ENCODE measurements around the gene SFRP5.

The SFRP5 gene

DNA sequence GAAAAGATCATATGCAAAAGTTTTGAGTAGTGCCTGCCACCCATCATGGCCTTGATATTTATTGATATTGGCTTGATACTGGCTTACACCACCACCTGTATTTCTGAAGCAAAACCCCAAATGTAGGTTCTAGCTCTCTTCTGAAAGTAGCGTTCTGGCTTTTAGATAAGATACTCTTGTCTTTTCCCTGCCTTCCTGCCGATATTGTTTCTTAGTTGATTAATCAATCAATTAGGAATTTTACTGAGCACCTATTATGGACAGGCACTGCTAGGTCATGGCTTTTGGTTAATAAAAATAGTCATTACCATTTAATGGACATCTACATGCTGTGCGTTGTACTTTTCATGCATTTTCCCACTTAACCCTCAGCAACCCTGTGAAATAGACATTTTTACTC is 7.9 kb downstream of the SFRP5 start:
- DNase-seq, result no peak

- DNase-seq, result no peak
Observed at GRCh38 chr10:97763411-97763810, 8.4 kb downstream of the SFRP5 start.

GRCh38 chr10:97762816-97763215 is 9.0 kb downstream of the SFRP5 start:
- DNase-seq, result no peak

DNA sequence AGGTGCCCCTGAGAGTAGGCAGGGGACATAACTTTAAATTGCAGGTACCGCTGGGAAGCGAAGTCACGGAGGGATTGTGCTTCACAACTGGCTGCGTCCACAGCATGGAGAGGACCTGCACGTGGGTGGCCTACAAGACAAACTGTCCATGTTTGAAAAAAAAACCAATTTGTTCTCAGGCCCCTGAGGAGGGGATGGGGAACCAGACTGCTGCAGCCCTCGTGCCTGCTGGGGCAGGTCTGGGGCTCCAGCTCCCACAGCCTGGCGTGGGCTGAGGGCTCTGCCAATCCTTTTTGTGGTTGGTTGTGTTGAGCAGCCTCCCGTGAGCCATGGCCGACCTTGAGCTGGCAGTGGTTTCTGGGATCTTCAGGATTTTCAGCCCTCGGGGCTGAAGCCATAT is 9.7 kb downstream of the SFRP5 start:
- no peak for DNase-seq

- DNase-seq, result no peak
Observed at GRCh38 chr10:97761331-97761865, 10.4 kb downstream of the SFRP5 start.

DNA sequence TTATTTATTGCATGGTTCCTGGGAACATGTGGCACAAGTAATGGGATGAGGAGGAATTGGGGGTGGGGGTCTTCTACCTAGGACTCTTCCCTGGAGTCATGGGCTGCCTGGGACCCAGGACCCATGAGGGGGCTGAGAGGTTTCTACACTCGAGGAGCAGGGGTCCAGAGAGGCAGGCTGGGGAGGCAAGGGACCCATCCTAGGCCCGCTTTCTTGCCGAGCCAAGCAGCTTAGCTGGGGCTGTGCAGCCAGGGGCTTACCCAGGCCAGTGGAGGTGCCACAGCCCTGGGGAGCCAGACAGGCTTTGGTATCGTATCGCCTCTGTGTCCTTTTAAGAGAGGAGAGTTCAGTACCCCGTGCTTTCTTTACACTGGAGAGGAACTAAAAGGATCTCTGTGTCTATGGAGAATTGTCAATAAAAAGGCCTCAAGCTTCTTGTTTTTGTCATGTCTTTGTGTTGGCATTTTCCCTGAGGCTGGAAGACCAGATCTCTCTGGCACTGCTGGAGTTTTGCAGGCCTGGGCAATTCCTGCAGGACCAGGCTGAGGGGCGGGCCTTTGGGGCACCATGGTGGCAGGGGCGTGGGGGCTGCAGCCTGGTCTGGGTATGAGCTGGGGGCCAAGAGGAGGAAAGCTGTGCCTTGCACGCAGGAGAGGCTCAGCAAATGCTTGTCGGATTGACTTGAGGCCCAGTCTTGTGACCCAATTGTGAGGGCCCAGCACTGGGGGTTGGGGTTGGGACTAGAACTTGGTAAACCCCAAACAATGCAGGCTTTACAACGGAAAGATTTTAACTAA is 11.1 kb downstream of the SFRP5 start:
- DNase-seq, result no peak

DNA sequence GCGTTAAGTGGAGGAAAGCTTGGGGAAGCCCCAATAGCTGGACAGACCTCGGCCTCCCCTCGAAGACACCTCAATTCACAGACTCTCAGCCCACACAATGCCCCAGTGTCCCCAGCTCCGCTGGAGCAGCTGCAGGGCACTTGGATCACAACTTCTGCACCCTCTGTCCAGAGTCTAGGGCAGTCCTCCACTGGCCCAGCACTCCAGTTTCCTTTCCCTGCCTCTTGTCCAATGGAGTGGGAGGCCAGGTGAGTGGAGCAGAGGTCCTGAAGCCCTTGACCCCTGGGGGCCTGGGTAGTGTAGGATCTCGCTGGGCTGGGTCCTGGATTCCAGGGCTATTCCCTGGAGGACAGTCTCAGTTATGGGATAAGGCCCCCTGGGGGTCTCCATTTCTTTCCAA is 11.9 kb downstream of the SFRP5 start:
- no peak for DNase-seq

DNA sequence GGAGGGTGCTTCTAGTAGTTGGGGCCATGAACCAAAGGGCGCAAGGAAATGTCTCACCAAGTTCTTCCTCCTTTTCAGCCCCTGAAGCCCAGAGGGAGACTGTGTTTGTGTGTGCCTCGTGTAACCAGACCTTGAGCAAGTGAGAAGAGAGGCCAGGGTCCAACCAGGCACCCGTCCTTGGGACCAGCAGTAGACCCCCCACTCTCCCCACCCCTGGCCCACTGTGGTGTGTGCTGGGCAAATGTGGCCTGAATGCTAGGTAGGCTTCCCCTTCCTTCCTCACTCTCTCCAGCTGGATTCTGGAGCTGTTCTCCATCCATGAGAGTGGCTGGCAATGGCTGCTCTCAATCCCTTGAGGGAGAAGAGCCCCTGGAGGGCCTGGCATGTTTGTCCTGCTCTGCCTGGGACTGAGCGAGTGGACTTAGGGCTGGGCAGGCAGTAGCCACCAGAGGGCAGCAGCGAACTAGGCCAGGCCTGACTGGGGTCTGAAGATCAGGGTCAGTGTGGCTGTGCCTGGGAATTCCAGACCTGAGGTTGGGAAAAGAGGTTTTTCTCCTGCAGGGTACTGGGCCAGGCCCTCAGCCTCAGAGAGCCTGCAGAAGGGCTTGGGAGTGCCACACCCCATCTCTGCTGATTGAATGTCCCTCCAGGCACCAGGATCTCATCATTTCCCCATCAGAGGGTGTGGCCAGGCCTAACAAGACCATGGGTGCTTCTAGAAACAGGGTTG is 12.5 kb downstream of the SFRP5 start:
- DNase-seq, result peak; percentile 52

GRCh38 chr10:97757471-97757870 is 14.3 kb downstream of the SFRP5 start:
- DNase-seq, result no peak

GRCh38 chr10:97755718-97756117 is 16.1 kb downstream of the SFRP5 start:
- no peak for DNase-seq

DNA sequence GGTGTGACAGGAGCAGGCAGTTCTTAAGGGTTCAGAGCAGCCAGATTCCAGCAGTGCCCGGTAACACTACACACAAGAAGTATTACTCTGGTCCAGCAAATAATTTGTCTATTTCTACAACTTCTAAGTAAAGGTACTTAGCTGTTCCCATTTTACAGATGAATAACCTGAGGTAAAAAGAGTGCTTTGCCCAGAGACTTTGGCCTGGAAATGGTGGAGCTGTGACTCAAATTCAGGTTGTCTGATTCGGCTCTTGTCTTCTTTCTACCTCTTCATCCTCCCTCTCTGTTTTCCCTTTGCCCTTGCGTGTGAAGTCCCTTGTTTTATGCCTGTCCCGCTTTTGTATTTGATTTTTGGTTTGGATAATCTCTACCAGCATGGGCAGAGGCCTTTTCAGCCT is 17.1 kb downstream of the SFRP5 start:
- no peak for DNase-seq

DNA sequence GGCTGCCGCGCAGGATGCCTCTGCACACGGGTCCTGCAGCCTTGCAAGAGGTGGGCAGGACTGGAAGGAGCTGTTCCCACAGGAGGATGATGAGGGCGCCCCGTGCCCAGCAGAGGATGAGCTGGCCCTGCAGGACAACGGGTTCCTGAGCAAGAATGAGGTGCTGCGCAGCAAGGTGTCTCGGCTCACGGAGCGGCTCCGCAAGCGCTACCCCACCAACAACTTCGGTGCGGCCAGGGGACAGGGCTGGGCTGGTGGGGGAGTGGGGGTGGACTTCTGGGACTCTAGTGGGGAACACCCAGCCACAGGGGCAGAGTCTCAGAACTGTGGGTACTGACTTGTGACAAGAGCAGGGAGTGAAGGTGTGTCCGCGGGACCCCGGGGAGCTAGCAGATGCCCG is 18.8 kb downstream of the SFRP5 start:
- DNase-seq, result no peak

GRCh38 chr10:97748116-97748515 is 23.7 kb downstream of the SFRP5 start:
- no peak for DNase-seq

DNA sequence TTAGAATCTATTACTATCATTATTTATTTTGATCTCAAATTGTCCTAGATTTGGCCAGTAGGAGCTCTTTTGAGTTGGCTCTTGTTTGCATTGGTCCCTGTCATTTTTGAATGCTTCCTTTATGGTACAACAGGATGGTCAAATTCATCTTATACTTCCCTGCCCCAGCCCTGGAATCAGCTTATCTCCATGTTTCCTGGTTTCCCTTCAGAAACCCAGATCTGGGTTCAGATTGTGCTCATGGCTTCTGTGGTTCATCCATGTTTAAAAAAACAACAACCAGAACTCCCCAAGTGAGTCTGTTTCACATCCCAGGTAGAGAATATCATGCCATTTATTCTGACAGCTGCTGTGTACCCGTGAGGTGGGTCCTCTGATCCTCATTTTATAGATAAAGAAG is 24.2 kb downstream of the SFRP5 start:
- DNase-seq, result no peak

- no peak for DNase-seq
Observed at GRCh38 chr10:97744405-97745035, 27.3 kb downstream of the SFRP5 start.

DNA sequence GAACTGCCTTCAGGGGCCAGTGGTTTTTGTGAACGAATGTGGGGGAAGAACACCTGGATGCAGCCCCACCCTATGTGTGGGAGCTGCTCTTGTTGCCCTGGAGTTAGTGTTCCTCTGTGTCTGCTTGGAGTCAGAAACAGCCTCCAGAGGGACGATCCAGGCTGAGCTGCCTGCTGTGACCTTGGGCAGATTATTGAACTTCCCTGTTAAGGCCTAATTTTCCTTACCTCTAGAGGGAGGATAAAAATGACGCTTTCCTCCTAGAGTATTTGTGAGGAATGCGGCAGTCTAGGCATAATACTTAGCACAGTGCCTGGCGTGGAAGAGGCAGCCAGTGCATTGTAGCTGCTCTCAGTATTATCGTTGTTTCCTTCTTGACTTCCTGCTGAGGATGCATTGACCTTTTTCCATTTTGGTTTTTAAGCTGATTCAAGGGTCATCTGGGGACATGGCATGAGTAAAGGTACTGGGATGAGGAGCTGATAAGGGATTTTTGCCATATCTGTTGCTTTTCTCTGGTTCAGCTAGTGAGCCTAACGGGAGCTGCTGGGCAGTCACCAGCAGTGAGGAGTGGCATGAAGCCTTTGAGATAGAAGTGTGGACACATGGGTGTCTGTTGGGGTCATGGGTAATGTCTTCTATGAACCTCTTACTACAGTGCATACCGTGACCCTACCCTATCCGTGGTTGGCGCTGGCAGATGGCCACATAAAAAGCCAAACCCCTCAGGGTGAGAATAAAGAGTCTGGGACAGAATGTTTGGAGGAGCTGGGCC is 28.4 kb downstream of the SFRP5 start:
- no peak for DNase-seq

DNA sequence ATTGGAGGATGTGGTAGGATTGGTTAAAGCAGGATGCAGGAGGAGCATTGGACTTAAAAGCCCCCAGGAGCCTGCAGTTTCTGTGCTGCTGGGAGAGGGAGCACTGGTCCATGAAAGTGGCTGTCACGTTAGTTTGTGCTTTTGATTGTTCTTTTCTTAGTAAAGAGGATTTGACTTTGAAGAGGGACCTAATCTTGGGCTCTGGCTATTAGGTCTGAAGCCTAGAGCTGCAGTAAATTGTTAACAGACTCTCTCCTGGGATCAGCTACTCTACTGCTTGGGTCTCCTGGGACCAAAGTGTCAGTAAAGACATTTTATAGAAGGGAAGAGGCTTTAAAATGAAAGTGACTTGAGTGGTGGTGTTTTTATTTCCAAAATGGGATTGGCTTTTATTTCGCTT is 31.2 kb downstream of the SFRP5 start:
- no peak for DNase-seq

DNA sequence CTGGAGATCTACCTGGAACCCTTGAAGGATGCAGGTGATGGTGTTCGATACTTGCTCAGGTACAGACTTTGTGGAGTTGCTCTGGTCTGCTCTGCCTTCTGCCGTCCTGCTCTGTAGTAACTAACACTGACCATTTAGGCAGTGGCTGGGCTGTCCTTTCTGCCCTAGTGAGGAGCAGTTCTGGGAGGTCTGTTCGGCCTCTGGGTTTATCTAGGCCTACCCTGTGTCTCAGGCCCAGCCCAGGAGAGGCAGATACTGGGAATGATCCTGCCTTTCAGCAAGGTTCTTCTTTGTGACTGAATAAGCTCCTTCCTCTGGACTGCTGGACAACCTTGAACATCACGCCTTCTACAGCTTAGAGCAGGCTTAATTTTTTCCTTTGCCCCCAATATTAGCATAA is 33.2 kb downstream of the SFRP5 start:
- DNase-seq, result no peak

GRCh38 chr10:97737770-97738265 is 34.0 kb downstream of the SFRP5 start:
- no peak for DNase-seq

GRCh38 chr10:97736902-97737769 is 34.7 kb downstream of the SFRP5 start, which contains the start of gene ZFYVE27:
Gene ZFYVE27, plus strand, starts transcription at chr10:97737128. Its CDS starts 1,350 bp downstream, at chr10:97738478.
- DNase-seq, result peak; percentile 90

GRCh38 chr10:97736403-97736901 is 35.3 kb downstream of the SFRP5 start:
- no peak for DNase-seq

Measured in NCI-H345 (cell line).